Gastroesophageal sphincter (tissue), 4 donors: ENCODE data around the gene FMO2. TPM values are rescaled to one million over a fixed set of nuclear protein-coding genes. Genes with fewer than 3 reads are reported as not detected.

Experiments
- ATAC-seq: fragments of 150-250 bp; one replicate; pipeline ENCODE4 v1.9.1; 2016; ENCODE audit warnings: mild to moderate bottlenecking, moderate library complexity
- H3K27ac ChIP-seq, 4 donors: fragments of 200-600 bp; sonication (generic) in 3 of 4; 1 replicate in 3 of 4; 2 replicates in 1 of 4; pipeline ENCODE4 v1.5.1; 2016 to 2019
- H3K27me3 ChIP-seq: fragments of 200-600 bp; sonication (generic); one replicate; pipeline ENCODE4 v1.5.1; 2019
- H3K36me3 ChIP-seq, 2 donors: fragments of 200-600 bp; sonication (generic); one replicate each; pipeline ENCODE4 v1.5.1; 2019; ENCODE audit warnings: control low read depth in 1 of 2
- H3K4me1 ChIP-seq, 3 donors: fragments of 200-600 bp; sonication (generic); 1 replicate in 2 of 3; 2 replicates in 1 of 3; pipeline ENCODE4 v1.5.1; 2016 to 2019; ENCODE audit warnings: control low read depth in 2 of 3
- H3K4me3 ChIP-seq, 2 donors: fragments of 200-600 bp; sonication (generic); one replicate each; pipeline ENCODE4 v1.5.1; 2019; ENCODE audit warnings: mild to moderate bottlenecking in 1 of 2, moderate library complexity in 1 of 2
- H3K9me3 ChIP-seq, 3 donors: fragments of 200-600 bp; sonication (generic); one replicate each; pipeline ENCODE4 v1.5.1; 2017 to 2019; ENCODE audit warnings: control low read depth in 2 of 3
- CTCF ChIP-seq, 4 experiments: fragments of 200-600 bp in 2 of 4; fragments of 450-650 bp in 2 of 4; sonication (generic) in 1 of 4; IDR thresholded peaks; one replicate each; pipeline ENCODE4 v1.5.1; 2017 to 2019; ENCODE audit warnings: antibody characterized with exemption in 4 of 4, mild to moderate bottlenecking in 2 of 4, moderate library complexity in 2 of 4
- EP300 ChIP-seq: sonication (generic); formaldehyde crosslinking; IDR thresholded peaks from one replicate; pipeline ENCODE4 v1.6.1; 2017; ENCODE audit warnings: antibody characterized with exemption, mild to moderate bottlenecking
- POLR2A ChIP-seq, 2 donors: fragments of 450-650 bp; IDR thresholded peaks; one replicate each; pipeline ENCODE4 v1.6.1; 2017; ENCODE audit warnings: antibody characterized with exemption in 2 of 2, mild to moderate bottlenecking in 2 of 2, moderate library complexity in 1 of 2
- POLR2AphosphoS5 ChIP-seq: sonication (generic); formaldehyde crosslinking; IDR thresholded peaks from one replicate; pipeline ENCODE4 v1.6.1; 2017; ENCODE audit warnings: antibody characterized with exemption
- WGBS, 2 donors: methylation state at CpG; one replicate each; pipeline ENCODE4 v1.1.5; 2018; ENCODE audit warnings: low coverage in 1 of 2; 5-methylcytosine and 5-hydroxymethylcytosine counted together
- total RNA-seq, 4 donors: library from RNA; depleted of rRNA; stranded (reverse); fragments of >200 nt; gene quantifications; one replicate each; pipeline ENCODE4 v1.1.0, GENCODE V29; 2016

Gene FMO2
- total RNA-seq, 4 donors from 2014 or later, result 33.9 to 74.1 (median 35.9) TPM

- TF ChIP-seq CTCF (IDR thresholded peaks at IDR 0.05) (peak in 3 of 4 experiments; percentile 12 to 53 (median 37)), POLR2AphosphoS5 (no peak), POLR2A (IDR thresholded peaks at IDR 0.05) (no peak)
- peak; percentile 41 for ATAC-seq
- peaks cover 0 to 11% (median 0%) of the 10 kb centered on the region in 3 donors for H3K4me1 ChIP-seq
- H3K9me3 ChIP-seq, result no peaks in the 10 kb centered on the region
- no peaks in the 10 kb centered on the region for H3K36me3 ChIP-seq
- peak overlapping the region; percentile 3 to 51 for H3K4me3 ChIP-seq
- peaks cover 40% of the 10 kb centered on the region for H3K27me3 ChIP-seq
- 7 to 9% methylated on average over 19 to 20 of the region's 34 CpGs for WGBS, 2 donors
- no peak overlapping the region for H3K27ac ChIP-seq
Observed at GRCh38 chr1:171251042-171251951, 66.2 kb downstream of the FMO2 start.

- peak overlapping the region in 1 of 2 donors; percentile 51 for H3K4me3 ChIP-seq
- TF ChIP-seq POLR2AphosphoS5 (no peak), POLR2A (IDR thresholded peaks at IDR 0.05) (no peak), EP300 (no peak), CTCF (IDR thresholded peaks at IDR 0.05) (no peak)
- 39 to 41% methylated on average over 6 of the region's 6 CpGs for WGBS, 2 donors
Observed at GRCh38 chr1:171251952-171252300, 66.8 kb downstream of the FMO2 start.

GRCh38 chr1:171252482-171252881, 67.4 kb downstream of the FMO2 start:
- no peak overlapping the region for H3K4me3 ChIP-seq
- peaks cover 42% of the 10 kb centered on the region for H3K27me3 ChIP-seq
- no peaks in the 10 kb centered on the region for H3K36me3 ChIP-seq
- no peaks in the 10 kb centered on the region for H3K9me3 ChIP-seq
- ATAC-seq, result no peak
- H3K27ac ChIP-seq, result no peak overlapping the region
- H3K4me1 ChIP-seq, result peaks cover 0 to 14% (median 0%) of the 10 kb centered on the region in 3 donors
- 78 to 100% methylated on average over 2 to 4 of the region's 5 CpGs for WGBS, 2 donors
- no peak for TF ChIP-seq CTCF (IDR thresholded peaks at IDR 0.05)
- no peak for TF ChIP-seq EP300

More at GRCh38 chr1:171251952-171252300, 66.8 kb downstream of the FMO2 start:
- H3K9me3 ChIP-seq, result no peaks in the 10 kb centered on the region
- H3K27me3 ChIP-seq, result peaks cover 40% of the 10 kb centered on the region
- ATAC-seq, result no peak
- H3K27ac ChIP-seq, result no peak overlapping the region
- H3K4me1 ChIP-seq, result peaks cover 0 to 11% (median 0%) of the 10 kb centered on the region in 3 donors
- H3K36me3 ChIP-seq, result no peaks in the 10 kb centered on the region

GRCh38 chr1:171254859-171255258, 69.8 kb downstream of the FMO2 start:
- Histone ChIP-seq H3K4me3 (no peak overlapping the region), H3K27ac (no peak overlapping the region), H3K36me3 (no peaks in the 10 kb centered on the region), H3K27me3 (peaks cover 43% of the 10 kb centered on the region), H3K9me3 (no peaks in the 10 kb centered on the region), H3K4me1 (peaks cover 0 to 18% (median 0%) of the 10 kb centered on the region in 3 donors)
- 61 to 72% methylated on average over 4 of the region's 4 CpGs for WGBS, 2 donors
- TF ChIP-seq POLR2AphosphoS5 (no peak), POLR2A (IDR thresholded peaks at IDR 0.05) (no peak), EP300 (no peak), CTCF (IDR thresholded peaks at IDR 0.05) (no peak)
- ATAC-seq, result no peak
